OCI-M2 (cell line): Measurements from ENCODE around the gene MAD1L1.
"Not testable (repeated sequence)": the region's sequence is repeated elsewhere in the genome, so short reads cannot be mapped to it uniquely, and the experiment has no call there.

ENCODE experiments used
- DNase-seq: peaks from one replicate; lab custom pipeline; 2025; ENCODE audit not compliant: unreplicated experiment; lab: John Stamatoyannopoulos, UW

Gene MAD1L1

GRCh38 chr7:1934017-1934416 lies 298.7 kb downstream of the MAD1L1 start:
- no peak for DNase-seq

- no peak for DNase-seq
Observed at GRCh38 chr7:1933066-1933750, 299.5 kb downstream of the MAD1L1 start.

- no peak for DNase-seq
Observed at GRCh38 chr7:1931951-1932270, 300.8 kb downstream of the MAD1L1 start.

- no peak for DNase-seq
Observed at GRCh38 chr7:1931256-1931950, 301.3 kb downstream of the MAD1L1 start.

- DNase-seq, result no peak
Observed at GRCh38 chr7:1930381-1931065, 302.2 kb downstream of the MAD1L1 start.

GRCh38 chr7:1929349-1929925 lies 303.3 kb downstream of the MAD1L1 start:
- not testable (repeated sequence) for DNase-seq

GRCh38 chr7:1928645-1929348 lies 303.9 kb downstream of the MAD1L1 start:
- no peak for DNase-seq

- DNase-seq, result no peak
Observed at GRCh38 chr7:1927937-1928644, 304.7 kb downstream of the MAD1L1 start.

GRCh38 chr7:1926908-1927306 lies 305.8 kb downstream of the MAD1L1 start:
- DNase-seq, result no peak

- no peak for DNase-seq
Observed at GRCh38 chr7:1925973-1926907, 306.5 kb downstream of the MAD1L1 start.

- DNase-seq, result no peak
Observed at GRCh38 chr7:1925349-1925748, 307.4 kb downstream of the MAD1L1 start.

- no peak for DNase-seq
Observed at GRCh38 chr7:1924258-1924817, 308.4 kb downstream of the MAD1L1 start.

GRCh38 chr7:1923409-1924257 lies 309.1 kb downstream of the MAD1L1 start:
- DNase-seq, result no peak

- DNase-seq, result no peak
Observed at GRCh38 chr7:1922870-1923236, 309.9 kb downstream of the MAD1L1 start.

GRCh38 chr7:1922071-1922869 lies 310.5 kb downstream of the MAD1L1 start:
- DNase-seq, result no peak

GRCh38 chr7:1920881-1921280 lies 311.9 kb downstream of the MAD1L1 start:
- DNase-seq, result no peak

GRCh38 chr7:1920266-1920681 lies 312.5 kb downstream of the MAD1L1 start:
- no peak for DNase-seq
